H1 (cell line): ENCODE data around the gene LPP. TPM values are rescaled to one million over a fixed set of nuclear protein-coding genes. Genes with fewer than 3 reads are reported as not detected.

ENCODE experiments used
- CBX8 ChIP-seq: fragments of 300-800, 300-1000 bp; sonication (generic); IDR thresholded peaks from 2 replicates; pipeline ENCODE4 v1.7.1; 2016; ENCODE audit warnings: low read depth, low read length, borderline replicate concordance
- CHD2 ChIP-seq: IDR thresholded peaks from 2 replicates; pipeline ENCODE4 v1.6.1; 2012; ENCODE audit warnings: low read length, improper control_type of control experiment
- CHD7 ChIP-seq: fragments of 300-600 bp; sonication (generic); IDR thresholded peaks from 2 replicates; pipeline ENCODE4 v1.7.1; 2012; ENCODE audit warnings: low read length, moderate library complexity, mild to moderate bottlenecking, inconsistent platforms; ENCODE audit not compliant: insufficient replicate concordance
- EGR1 ChIP-seq: IDR thresholded peaks from 2 replicates; pipeline ENCODE4 v1.6.1; 2011; ENCODE audit warnings: low read depth, low read length, borderline replicate concordance
- KDM4A ChIP-seq: IDR thresholded peaks from one replicate; pipeline ENCODE4 v1.7.1; 2012; ENCODE audit warnings: low read depth, mild to moderate bottlenecking, moderate library complexity, low read length, inconsistent platforms; ENCODE audit not compliant: severe bottlenecking
- RAD21 ChIP-seq, 2 experiments: IDR thresholded peaks in 1 of 2; conservative IDR thresholded peaks in 1 of 2; 2 replicates each; pipeline ENCODE4 v1.6.1; 2011; ENCODE audit warnings: low read depth in 2 of 2, low read length in 2 of 2, improper control_type of control experiment in 1 of 2, inconsistent platforms in 1 of 2, mild to moderate bottlenecking in 1 of 2, moderate library complexity in 1 of 2
- SIRT6 ChIP-seq: IDR thresholded peaks from one replicate; pipeline ENCODE4 v1.7.1; 2012; ENCODE audit warnings: low read length, inconsistent platforms
- SIX5 ChIP-seq: IDR thresholded peaks from 2 replicates; pipeline ENCODE4 v1.6.1; 2011; ENCODE audit warnings: mild to moderate bottlenecking, low read depth, low read length
- polyA plus RNA-seq, 7 experiments: library from polyadenylated mRNA; depleted of rRNA in 3 of 7; stranded (reverse) in 5 of 7; unstranded in 2 of 7; fragments of >200 nt in 5 of 7; fragments of 200-250 nt in 2 of 7; gene quantifications; 1 replicate in 5 of 7; 2 replicates in 1 of 7; 4 replicates in 1 of 7; pipeline versions ENCODE4 v1.2.1 to v1.2.3, GENCODE V29; 2011 to 2013; ENCODE audit warnings: missing spikeins in 2 of 7, mixed read lengths in 2 of 7
- total RNA-seq: library from RNA; stranded (reverse); fragmentation: NEBNext Ultra II Directional; extraction: Animal tissue kit (Norgen Biotek cat#: 25700); gene quantifications from 2 replicates; pipeline ENCODE4 v1.2.1, GENCODE V29; 2021

The LPP gene
- total and polyA plus RNA-seq, 2 of the 8 experiments (the other 6 are each of a cell fraction or from before 2014, with no cell fraction given): 10.0 to 53.3 TPM

GRCh38 chr3:188855675-188856074, 701.7 kb downstream of the LPP start (continued):
- no peak for TF ChIP-seq CHD7
- TF ChIP-seq CHD2: no peak
- no peak for TF ChIP-seq SIRT6
- TF ChIP-seq CBX8: no peak
- no peak for TF ChIP-seq SIX5
- no peak for TF ChIP-seq EGR1
- TF ChIP-seq RAD21 (IDR thresholded peaks at IDR 0.05 in 1 of 2, conservative IDR thresholded peaks at IDR 0.05 in 1 of 2; ENCODE audit: low read depth in 2 of 2, low read length in 2 of 2): no peak
- TF ChIP-seq KDM4A: no peak
